ENCODE measurements around the gene STIL.

GRCh38 chr1:47295579-47295978 is 18.4 kb downstream of the STIL start:
- no peak for TF ChIP-seq CTCF (IDR thresholded peaks at IDR 0.05)
- TF ChIP-seq STAT6 (CRISPR knock-in tag; conservative IDR thresholded peaks at IDR 0.05; ENCODE audit: low read depth) = no peak
- TF ChIP-seq ATF3 (CRISPR knock-in tag; conservative IDR thresholded peaks at IDR 0.05) = no peak
- TF ChIP-seq FOXP4 (CRISPR knock-in tag; IDR thresholded peaks at IDR 0.05) = no peak
- no peak for TF ChIP-seq E2F1 (CRISPR knock-in tag; IDR thresholded peaks at IDR 0.05)
- TF ChIP-seq TEAD4 (CRISPR knock-in tag; IDR thresholded peaks at IDR 0.05) = no peak
